ENCODE results near the gene IL23R.

GRCh38 chr1:67148516-67149178 lies 17.6 kb upstream of the IL23R start:
- TF ChIP-seq CTCF (IDR thresholded peaks at IDR 0.05 in 2 of 3, conservative IDR thresholded peaks at IDR 0.05 in 1 of 3; ENCODE audit: borderline replicate concordance in 1 of 3, insufficient read depth in 1 of 3, low read depth in 2 of 3, low read length in 2 of 3) (no peak), ATF3 (IDR thresholded peaks at IDR 0.05) (no peak), REST (IDR thresholded peaks at IDR 0.05; ENCODE audit: low read depth) (no peak), RAD21 (IDR thresholded peaks at IDR 0.05; ENCODE audit: low read depth) (no peak), POLR2AphosphoS5 (IDR thresholded peaks at IDR 0.05; ENCODE audit: low read depth, low read length) (no peak), POLR2A (IDR thresholded peaks at IDR 0.05; ENCODE audit: borderline replicate concordance, extremely low read depth, insufficient read depth, insufficient read length) (no peak), ZBTB33 (IDR thresholded peaks at IDR 0.05; ENCODE audit: extremely low read depth, insufficient replicate concordance, low read length) (no peak), ZNF274 (IDR thresholded peaks at IDR 0.05; ENCODE audit: low read depth, low read length) (no peak), EZH2 (IDR thresholded peaks at IDR 0.05) (no peak), FOSL1 (IDR thresholded peaks at IDR 0.05; ENCODE audit: low read depth) (no peak), SIN3A (IDR thresholded peaks at IDR 0.05; ENCODE audit: low read depth) (no peak), YY1 (IDR thresholded peaks at IDR 0.05; ENCODE audit: extremely low read depth, insufficient replicate concordance, low read depth, low read length) (no peak), SP1 (IDR thresholded peaks at IDR 0.05; ENCODE audit: low read depth) (no peak), TCF7L2 (IDR thresholded peaks at IDR 0.05; ENCODE audit: borderline replicate concordance, extremely low read depth, insufficient read depth, insufficient read length) (no peak)

Measured in HCT116 (cell line).